HepG2 (cell line): Measurements from ENCODE around the gene FBXW10B. TPM values are rescaled to one million over a fixed set of nuclear protein-coding genes. Genes with fewer than 3 reads are reported as not detected.
A peak's percentile ranks its signal among the peaks of the same experiment; 100 is the strongest.

Source experiments
- ATAC-seq: fragments of 200-7000 bp; cut with Tn5 transposase; 3 replicates; pipeline ENCODE4 v1.9.1; 2020; ENCODE audit warnings: mild to moderate bottlenecking, moderate library complexity
- BruUV-seq: library from RNA; stranded (reverse); fragments of 400-500 nt; replicated peaks from 2 replicates; lab custom pipeline; 2021; lab: Mats Ljungman, UMichigan
- CTCF ChIA-PET: fragments of 300-600 bp; formaldehyde crosslinking; extraction: SDS; loops from one replicate; lab custom pipeline; 2021; ENCODE audit warnings: low total read pairs, inconsistent platforms, low intra/inter-chr PET ratio; lab: Yijun Ruan, JAX
- POLR2A ChIA-PET: fragments of 350-600 bp; sonication (Branson Sonifier 250); formaldehyde crosslinking; loops from one replicate; lab custom pipeline; 2020; ENCODE audit warnings: antibody characterized with exemption, inconsistent platforms; lab: Yijun Ruan, JAX
- DNase-seq: peaks from one replicate; pipeline ENCODE4 v3.0.0-alpha.2; 2015; ENCODE audit warnings: low spot score
- FAIRE-seq: peaks from 3 replicates; lab custom pipeline; 2011; peaks lifted over from hg19 to GRCh38; lab: Jason Lieb, UNC
- H2AFZ ChIP-seq: one replicate; pipeline ENCODE4 v1.6.1; 2011; ENCODE audit warnings: low read length, inconsistent platforms
- H3K27ac ChIP-seq: fragments of 300-600 bp; 3 replicates; pipeline ENCODE4 v1.8.0; 2011; ENCODE audit warnings: mixed run types, mild to moderate bottlenecking, mixed read lengths, low read length, inconsistent platforms; ENCODE audit not compliant: insufficient read depth; ENCODE audit errors: extremely low read length
- H3K27me3 ChIP-seq, 2 experiments: fragments of 200-600 bp in 1 of 2; 2 replicates in 1 of 2; 3 replicates in 1 of 2; pipeline versions ENCODE4 v1.6.0 to v1.8.0; 2011; ENCODE audit warnings: low read length in 2 of 2, mild to moderate bottlenecking in 2 of 2, moderate library complexity in 2 of 2, inconsistent platforms in 1 of 2; ENCODE audit not compliant: insufficient read depth in 2 of 2, control insufficient read depth in 1 of 2
- H3K36me3 ChIP-seq, 2 experiments: fragments of 200-600 bp in 1 of 2; replicated peaks in 1 of 2; 2 replicates in 1 of 2; 3 replicates in 1 of 2; pipeline versions ENCODE4 v1.5.1 to v1.8.0; 2011; ENCODE audit warnings: low read length in 2 of 2, inconsistent platforms in 1 of 2; ENCODE audit not compliant: insufficient read depth in 2 of 2, control insufficient read depth in 1 of 2
- H3K4me1 ChIP-seq: 2 replicates; pipeline ENCODE4 v1.5.1; 2012; ENCODE audit warnings: low read length, inconsistent platforms; ENCODE audit not compliant: insufficient read depth
- H3K4me2 ChIP-seq: 2 replicates; pipeline ENCODE4 v1.6.0; 2011; ENCODE audit warnings: low read depth, low read length, inconsistent platforms
- H3K4me3 ChIP-seq, 3 experiments: fragments of 200-600 bp in 1 of 3; sonication (generic), shearing (Covaris generic) in 1 of 3; replicated peaks in 1 of 3; 2 replicates each; pipeline ENCODE4 v1.5.1; 2011 to 2016; ENCODE audit warnings: low read length in 3 of 3, inconsistent platforms in 2 of 3, low read depth in 2 of 3, mild to moderate bottlenecking in 2 of 3, control low read depth in 1 of 3, mixed read lengths in 1 of 3; ENCODE audit not compliant: insufficient read depth in 1 of 3
- H3K79me2 ChIP-seq: one replicate; pipeline ENCODE4 v1.6.1; 2011; ENCODE audit warnings: low read length, inconsistent platforms; ENCODE audit not compliant: insufficient read depth
- H3K9ac ChIP-seq: 2 replicates; pipeline ENCODE4 v1.6.0; 2011; ENCODE audit warnings: mild to moderate bottlenecking, low read depth, low read length, inconsistent platforms; ENCODE audit not compliant: insufficient read depth
- H3K9me3 ChIP-seq: 2 replicates; pipeline ENCODE4 v1.5.1; 2012; ENCODE audit warnings: mild to moderate bottlenecking, low read length
- H4K20me1 ChIP-seq: 2 replicates; pipeline ENCODE4 v1.6.0; 2011; ENCODE audit warnings: inconsistent platforms, mild to moderate bottlenecking, low read length, moderate library complexity; ENCODE audit not compliant: insufficient read depth
- ADNP ChIP-seq: sonication (generic); formaldehyde crosslinking; IDR thresholded peaks from 2 replicates; pipeline ENCODE4 v1.4.0; 2020; ENCODE audit warnings: missing genetic modification reagents
- BCL6 ChIP-seq: IDR thresholded peaks from 2 replicates; pipeline ENCODE4 v1.6.1; 2016; ENCODE audit warnings: missing genetic modification reagents, missing compliant biosample characterization
- RFXANK ChIP-seq: IDR thresholded peaks from 2 replicates; pipeline ENCODE4 v1.6.1; 2016
- SIX4 ChIP-seq: sonication (generic); formaldehyde crosslinking; IDR thresholded peaks from 2 replicates; pipeline ENCODE4 v1.4.0; 2020; ENCODE audit warnings: missing genetic modification reagents
- ZBED4 ChIP-seq: sonication (generic); formaldehyde crosslinking; IDR thresholded peaks from 2 replicates; pipeline ENCODE4 v1.4.0; 2020; ENCODE audit warnings: missing genetic modification reagents, borderline replicate concordance
- ZNF33B ChIP-seq: sonication (generic); formaldehyde crosslinking; IDR thresholded peaks from 2 replicates; pipeline ENCODE4 v1.5.1; 2020; ENCODE audit warnings: mild to moderate bottlenecking, missing genetic modification reagents
- WGBS: methylation state at CpG from one replicate; pipeline ENCODE4 v1.1.6; 2017; ENCODE audit warnings: low lambda C conversion rate; 5-methylcytosine and 5-hydroxymethylcytosine counted together
- in situ Hi-C: cut with HindIII; loops from 2 replicates; pipeline ENCODE4 v1.10.0; 2017; ENCODE audit warnings: low pct_unique_long_range_greater_than_20kb; ENCODE audit not compliant: extremely low pct_ligation_motif_present
- intact Hi-C: fragments of 100-400 bp; cut with micrococcal nuclease; formaldehyde crosslinking; loops from one replicate; pipeline ENCODE4 v1.10.0; 2022; ENCODE audit not compliant: unreplicated experiment
- polyA plus RNA-seq, 8 experiments: library from polyadenylated mRNA; depleted of rRNA in 3 of 8; stranded (reverse) in 7 of 8; unstranded in 1 of 8; fragments of >200 nt; fragmentation: Illumina TruSeq in 4 of 8; extraction: Trizol in 4 of 8; gene quantifications; 2 replicates each; pipeline versions ENCODE4 v1.2.1 to v1.2.3, GENCODE V29; 2011 to 2016; ENCODE audit warnings: low read depth in 4 of 8, missing spikeins in 1 of 8, mixed read lengths in 1 of 8; ENCODE audit not compliant: insufficient read depth in 1 of 8
- total RNA-seq, 5 experiments: library from RNA; depleted of rRNA; stranded (reverse); fragments of >200 nt; fragmentation: Illumina TruSeq; extraction: Trizol; gene quantifications; 2 replicates each; pipeline ENCODE4 v1.2.3, GENCODE V29; 2016; ENCODE audit warnings: low read depth in 1 of 5

The FBXW10B gene
- total and polyA plus RNA-seq, 2 of the 13 experiments (the other 11 are each of a cell fraction or from before 2014, with no cell fraction given): 0.13 to 0.15 TPM

DNA sequence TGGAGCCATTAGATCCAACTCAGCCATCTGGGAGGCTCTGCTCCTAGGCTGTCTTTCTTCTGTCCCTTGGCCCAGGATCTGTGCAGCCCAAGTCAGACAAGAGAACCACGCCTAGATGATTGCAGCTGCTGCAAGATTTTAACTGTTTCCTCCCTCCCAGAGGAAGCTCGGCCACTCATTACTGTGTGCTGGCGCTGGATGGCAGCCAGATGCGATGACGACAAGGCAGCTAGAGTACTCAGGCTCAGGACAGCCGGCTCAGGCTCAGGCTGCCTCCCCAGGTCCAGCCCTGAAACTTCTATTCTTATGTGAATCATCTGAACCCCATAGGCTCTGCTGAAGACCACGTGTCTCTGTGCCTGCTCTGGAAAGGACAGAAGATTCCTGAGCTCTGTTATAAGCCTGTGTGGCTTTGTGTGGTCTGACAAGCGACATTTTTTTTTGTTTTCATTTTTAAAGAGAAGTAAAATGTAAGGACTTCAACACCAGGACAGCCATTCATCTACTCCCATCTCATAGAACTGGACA lies 32.1 kb upstream of the FBXW10B start:
- peak; percentile 60; the same call in 2 of the 3 replicates for ATAC-seq
- Histone ChIP-seq H3K27ac (no peak overlapping the region), H3K79me2 (no peaks in the 10 kb centered on the region), H3K4me2 (no peak overlapping the region), H3K27me3 (no peaks in the 10 kb centered on the region), H3K4me3 (no peak overlapping the region), H3K9me3 (no peaks in the 10 kb centered on the region), H3K4me1 (peaks cover 8% of the 10 kb centered on the region; the same call in 1 of the 2 replicates), H4K20me1 (no peaks in the 10 kb centered on the region), H2AFZ (no peak overlapping the region), H3K9ac (no peak overlapping the region), H3K36me3 (no peaks in the 10 kb centered on the region)
- FAIRE-seq: no peak
- DNase-seq: peak; percentile 48
- ChIA-PET CTCF (no interaction called here), POLR2A (no interaction called here)
- no peak for TF ChIP-seq BCL6 (CRISPR knock-in tag)
- TF ChIP-seq RFXANK: no peak
- no peak for TF ChIP-seq ZNF33B (CRISPR knock-in tag)
- TF ChIP-seq ADNP (CRISPR knock-in tag): no peak
- no peak for TF ChIP-seq ZBED4 (CRISPR knock-in tag)
- no peak for TF ChIP-seq SIX4
- in situ Hi-C loops (no loop called here), intact Hi-C loops (no loop called here)
- 71% methylated on average over 6 of the region's 8 CpGs for WGBS
- BruUV-seq: no TSS peak
